HG03439 (cell line): Measurements from ENCODE around the gene GJC1.
"Not testable (repeated sequence)": the region's sequence is repeated elsewhere in the genome, so short reads cannot be mapped to it uniquely, and the experiment has no call there.

Experiments used
- ATAC-seq: cut with Tn5 transposase; IDR thresholded peaks from one replicate; pipeline ENCODE4 v1.9.1; 2021; ENCODE audit warnings: mild to moderate bottlenecking, moderate library complexity; ENCODE audit not compliant: unreplicated experiment

GJC1 gene

DNA sequence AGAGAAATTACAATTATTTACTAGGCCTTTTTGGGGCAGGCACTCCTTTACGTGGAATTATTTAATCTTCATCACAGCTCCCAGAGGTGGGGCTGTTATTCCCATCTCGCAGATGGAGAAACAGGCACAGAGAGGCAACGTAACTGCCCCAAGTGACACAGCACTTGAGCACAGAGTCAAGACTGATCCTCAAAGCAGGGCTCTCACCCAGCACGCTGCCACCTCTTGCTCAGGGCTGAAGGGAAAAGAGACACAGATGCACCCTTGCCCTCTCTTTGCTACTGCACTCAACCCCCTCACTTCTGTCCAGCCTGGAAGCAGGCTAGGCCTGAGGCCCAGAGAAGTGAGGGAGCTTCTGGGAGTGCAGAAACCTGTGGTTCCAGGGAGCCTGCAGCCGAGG is 66.9 kb downstream of the GJC1 start:
- ATAC-seq: no peak

DNA sequence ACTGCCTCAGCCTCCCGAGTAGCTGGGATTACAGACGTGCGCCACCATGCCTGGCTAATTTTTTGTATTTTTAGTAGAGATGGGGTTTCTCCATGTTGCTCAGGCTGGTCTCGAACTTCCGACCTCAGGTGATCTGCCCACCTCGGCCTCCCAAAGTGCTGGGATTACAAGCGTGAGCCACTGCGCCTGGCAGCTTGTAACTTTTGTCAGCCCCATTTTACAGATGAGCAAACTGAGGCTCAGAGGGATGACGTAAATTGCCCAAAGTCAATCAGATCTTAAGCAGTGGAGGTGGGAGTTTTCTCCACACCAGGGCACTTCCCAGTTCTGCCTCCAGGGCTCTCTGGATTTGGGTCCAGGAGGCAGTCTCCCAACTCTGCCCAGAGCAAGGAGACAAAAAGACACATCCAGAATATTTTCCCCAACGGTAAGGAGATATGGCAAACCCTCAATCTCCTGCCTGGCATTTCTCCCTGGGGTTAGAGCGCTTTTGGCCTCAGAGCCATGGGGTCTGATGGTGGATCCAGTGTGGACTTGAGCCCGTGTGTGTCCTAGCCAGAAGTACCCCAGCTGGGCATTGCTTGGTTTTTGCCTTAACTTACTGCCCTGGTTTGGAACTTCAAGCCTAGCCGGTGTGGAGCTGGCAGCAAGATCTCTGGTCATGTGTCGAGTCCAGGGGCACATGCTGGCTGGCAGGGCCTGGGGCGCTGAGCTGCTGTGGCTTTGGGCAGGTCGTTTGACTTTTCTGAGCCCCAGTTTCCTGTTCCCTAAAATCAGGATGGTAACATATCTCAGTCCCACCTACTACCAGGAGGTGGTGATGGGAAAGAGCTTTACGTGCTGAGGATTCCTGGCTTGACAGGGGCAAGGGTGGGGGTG is 67.9 kb downstream of the GJC1 start:
- ATAC-seq: no peak

DNA sequence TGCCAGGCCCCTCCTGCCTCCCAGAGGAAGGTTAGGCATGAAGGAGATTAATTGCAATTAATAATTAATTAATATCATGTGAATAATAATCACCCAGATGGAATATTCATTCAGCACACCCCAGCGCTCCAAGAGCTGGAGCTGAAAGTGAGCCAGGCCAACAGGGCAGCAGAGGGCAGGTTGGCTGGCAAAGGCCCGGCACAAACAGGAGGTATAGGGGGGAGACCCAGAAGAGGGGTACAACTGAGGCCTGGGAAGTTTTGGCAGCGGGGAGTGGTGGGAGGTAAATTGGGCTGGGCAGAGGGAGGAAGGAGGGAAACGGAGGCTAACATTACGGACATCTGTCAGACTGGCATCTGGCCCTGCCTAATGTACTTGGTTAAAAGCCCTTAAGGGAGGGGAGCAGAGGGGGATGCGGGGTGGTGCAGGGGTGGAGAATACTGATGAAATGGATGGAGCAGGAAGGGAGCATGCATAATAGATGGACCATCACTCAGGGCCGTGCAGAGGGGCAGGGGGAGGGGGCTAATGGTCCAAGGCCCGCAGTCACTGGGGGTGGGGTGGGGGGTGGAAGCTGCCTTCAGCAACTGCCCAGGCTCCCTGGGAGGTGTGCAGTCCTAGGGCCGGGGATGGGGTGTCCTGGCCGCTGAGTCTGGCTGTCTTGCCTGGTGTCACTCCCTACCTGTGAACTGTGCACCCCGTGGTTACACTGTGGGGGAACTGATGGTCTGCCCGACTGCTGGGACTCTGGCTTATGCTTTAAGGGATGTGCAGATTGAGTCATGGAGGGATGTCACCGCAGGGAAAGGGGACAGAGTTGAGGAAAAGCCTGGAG is 69.4 kb downstream of the GJC1 start:
- no peak for ATAC-seq

DNA sequence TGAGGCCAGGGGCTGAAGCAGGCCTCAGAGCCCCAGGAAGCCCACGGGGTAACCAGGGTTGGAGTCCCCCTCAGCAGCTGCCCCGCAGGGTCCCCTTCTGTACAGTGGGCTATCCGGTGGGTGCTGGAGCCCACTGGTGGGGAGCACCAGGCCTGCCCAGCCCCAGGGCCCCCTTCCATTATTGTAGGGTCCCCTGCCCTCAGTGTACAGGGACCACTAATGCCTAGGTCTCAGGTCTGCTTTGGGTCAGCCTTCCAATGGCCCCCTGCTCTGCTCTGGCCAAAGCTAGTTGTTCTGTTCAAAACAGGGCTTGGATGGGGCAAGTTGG is 70.2 kb downstream of the GJC1 start:
- no peak for ATAC-seq

DNA sequence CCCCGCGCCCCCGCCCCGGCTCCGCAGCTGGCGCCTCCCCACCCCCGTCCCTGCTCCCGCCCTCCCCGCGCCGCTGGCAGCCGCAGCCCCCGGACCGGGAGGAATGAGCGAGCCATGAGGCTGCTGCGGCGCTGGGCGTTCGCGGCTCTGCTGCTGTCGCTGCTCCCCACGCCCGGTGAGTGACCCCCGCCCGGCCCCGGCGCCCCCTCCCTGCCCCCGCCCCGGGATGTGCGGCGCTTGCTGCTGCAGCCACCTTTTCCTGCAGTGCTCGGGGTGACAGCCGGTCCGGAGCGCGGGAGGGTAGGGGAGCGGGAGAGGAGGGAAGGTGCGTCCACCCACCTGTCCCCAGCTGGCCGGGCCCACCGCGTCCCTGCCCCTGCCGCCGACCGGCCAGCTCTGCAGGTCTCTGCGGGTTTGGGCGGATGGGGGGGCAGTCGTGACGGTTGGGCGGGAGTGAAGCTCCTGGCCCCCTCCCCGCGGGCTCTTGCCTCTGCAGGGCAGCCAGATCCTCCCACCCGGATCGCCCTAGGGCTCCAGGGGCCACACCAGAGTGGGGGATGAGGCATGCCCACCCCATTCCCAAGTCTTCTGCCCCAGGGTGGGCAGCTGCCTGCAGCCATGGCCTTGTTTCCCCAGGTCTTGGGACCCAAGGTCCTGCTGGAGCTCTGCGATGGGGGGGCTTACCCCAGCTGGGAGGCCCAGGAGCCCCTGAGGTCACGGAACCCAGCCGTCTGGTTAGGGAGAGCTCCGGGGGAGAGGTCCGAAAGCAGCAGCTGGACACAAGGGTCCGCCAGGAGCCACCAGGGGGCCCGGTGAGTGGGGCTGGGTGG is 70.8 kb downstream of the GJC1 start:
- ATAC-seq: no peak

DNA sequence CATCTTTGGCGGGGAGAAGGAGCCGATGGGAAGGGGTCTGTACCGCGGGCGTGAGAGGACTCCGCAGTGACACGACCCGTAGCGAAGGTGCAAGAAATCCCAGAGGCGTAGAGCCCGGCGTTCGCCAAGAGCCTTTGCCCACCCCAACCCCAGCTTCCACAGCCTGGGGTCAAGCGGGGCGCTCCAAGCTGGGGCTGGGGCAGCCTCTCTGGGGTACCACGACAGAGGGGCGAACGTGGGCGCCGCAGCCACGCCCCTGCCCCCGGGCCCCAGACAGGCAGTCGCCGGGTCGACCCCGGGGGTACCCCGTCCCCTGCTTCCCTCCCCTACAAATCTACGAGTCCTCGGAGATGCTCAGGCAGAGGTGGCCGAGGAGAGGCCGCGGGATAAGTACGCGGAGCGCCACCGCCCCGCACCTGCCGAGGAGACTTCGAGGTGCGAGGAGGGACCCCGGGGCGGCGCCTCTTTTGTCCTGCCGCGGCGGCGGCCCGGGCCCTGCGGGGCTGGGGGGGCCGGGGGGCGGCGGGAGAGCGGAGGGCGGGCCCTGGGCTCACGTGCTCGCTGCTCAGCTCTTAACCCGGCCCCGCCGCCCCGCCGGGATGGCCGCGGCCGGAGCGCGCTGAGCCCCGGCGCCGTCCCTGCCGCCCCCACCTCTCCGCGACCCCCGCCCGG is 71.5 kb downstream of the GJC1 start, which contains the start of gene ADAM11:
TSS of gene ADAM11 (plus strand) at position 575 of the 672 bp plus-strand sequence. CDS start 212 bp downstream, outside the sequence.
- ATAC-seq: no peak

DNA sequence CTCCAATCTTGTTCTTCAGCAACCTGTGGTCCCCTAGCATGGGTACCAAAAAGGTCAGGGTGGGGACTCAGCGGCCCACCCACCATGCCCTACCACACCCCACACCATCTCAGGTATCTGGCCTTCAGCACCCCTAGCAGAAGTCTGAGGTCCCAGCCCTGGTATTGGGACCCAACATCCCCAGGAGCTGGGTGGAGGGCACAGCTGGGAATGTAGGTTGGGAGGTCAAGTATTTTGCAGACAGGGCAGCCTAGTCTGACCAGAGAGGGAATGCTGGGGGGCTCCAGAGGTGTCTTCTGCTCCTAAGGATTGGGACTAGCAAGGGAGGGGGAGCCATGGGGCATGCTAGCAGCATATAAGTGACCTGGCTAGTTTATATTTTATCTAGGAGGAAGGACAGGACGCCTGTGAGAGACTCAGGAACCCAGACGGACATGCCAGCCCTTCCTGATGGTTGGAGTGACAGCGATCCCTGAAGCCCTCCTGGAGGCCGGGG is 72.1 kb downstream of the GJC1 start:
- ATAC-seq: no peak

DNA sequence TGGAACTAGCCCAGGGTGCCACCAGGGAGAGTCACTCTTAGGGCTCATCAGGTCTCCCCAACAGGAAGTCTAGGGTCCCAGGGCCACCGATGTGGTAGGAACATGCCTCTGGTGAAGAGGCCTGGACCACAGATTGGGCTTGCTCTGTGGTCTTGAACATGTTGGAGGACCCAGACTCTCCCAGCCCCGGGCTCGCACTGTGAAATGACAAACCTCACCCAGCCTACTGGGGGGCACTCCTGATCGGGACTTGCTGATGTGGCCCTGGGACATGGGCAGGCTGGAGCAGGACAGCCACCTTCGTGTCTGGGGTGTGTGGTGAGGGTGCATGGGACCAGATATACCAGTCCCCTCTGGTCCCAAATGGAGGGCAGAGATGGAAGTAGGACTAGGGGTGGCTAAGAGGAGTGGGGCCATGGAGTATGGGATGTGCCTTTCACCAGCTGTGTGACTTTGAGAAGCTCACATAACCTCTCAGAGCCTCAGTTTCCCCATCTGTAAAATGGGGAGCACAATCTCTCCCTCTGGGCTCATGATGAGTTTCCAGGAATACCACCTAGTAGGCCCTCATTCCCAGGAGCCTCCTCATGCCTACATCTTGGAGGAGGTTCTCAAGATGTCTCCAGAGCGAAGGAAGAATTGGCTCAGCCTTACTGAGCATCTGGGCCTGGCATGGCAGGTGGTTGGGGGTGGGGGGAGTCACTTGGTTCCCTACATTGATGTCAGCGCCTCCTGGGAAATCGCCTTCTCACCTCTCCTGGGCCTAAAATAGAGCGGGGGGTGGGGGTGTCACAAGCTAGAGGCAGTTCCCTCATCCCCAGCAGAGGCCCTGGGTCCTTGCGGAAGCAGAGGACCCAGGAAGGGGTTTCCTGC is 72.8 kb downstream of the GJC1 start:
- ATAC-seq: no peak

DNA sequence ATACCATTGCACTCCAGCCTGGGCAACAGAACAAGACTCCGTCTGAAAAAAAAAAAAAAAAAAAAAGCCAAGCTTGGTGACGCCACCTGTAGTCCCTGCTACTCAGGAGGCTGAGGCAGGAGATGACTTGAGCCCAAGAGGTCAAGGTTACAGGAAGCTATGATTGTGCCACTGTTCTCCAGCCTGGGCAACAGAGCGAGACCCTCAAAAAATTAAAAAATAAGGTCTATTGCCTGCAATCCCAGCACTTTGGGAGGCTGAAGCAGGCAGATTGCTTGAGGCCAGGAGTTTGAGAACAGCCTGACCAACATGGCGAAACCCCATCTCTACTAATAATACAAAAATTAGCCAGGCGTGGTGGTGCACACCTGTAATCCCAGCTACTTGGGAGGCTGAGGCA is 74.9 kb downstream of the GJC1 start:
- ATAC-seq: not testable (repeated sequence)

DNA sequence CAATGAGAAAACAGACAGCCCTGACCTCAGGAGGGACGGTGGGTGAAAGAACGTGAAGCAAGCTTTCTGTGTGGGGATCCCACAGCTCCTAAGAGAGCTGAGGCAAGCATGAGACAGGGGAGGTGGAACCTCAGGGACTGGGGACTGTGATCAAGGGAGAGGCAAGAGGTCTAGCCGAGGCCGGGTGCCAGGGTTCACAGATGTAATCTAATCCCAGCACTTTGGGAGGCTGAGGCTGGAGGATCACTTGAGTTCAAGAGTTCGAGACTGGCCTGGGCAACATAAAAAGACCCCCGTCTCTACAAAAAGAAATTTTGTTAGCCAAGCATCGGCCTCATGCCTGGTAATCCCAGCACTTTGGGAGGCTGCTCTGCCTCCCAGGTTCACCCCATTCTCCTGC is 75.8 kb downstream of the GJC1 start:
- ATAC-seq: no peak

DNA sequence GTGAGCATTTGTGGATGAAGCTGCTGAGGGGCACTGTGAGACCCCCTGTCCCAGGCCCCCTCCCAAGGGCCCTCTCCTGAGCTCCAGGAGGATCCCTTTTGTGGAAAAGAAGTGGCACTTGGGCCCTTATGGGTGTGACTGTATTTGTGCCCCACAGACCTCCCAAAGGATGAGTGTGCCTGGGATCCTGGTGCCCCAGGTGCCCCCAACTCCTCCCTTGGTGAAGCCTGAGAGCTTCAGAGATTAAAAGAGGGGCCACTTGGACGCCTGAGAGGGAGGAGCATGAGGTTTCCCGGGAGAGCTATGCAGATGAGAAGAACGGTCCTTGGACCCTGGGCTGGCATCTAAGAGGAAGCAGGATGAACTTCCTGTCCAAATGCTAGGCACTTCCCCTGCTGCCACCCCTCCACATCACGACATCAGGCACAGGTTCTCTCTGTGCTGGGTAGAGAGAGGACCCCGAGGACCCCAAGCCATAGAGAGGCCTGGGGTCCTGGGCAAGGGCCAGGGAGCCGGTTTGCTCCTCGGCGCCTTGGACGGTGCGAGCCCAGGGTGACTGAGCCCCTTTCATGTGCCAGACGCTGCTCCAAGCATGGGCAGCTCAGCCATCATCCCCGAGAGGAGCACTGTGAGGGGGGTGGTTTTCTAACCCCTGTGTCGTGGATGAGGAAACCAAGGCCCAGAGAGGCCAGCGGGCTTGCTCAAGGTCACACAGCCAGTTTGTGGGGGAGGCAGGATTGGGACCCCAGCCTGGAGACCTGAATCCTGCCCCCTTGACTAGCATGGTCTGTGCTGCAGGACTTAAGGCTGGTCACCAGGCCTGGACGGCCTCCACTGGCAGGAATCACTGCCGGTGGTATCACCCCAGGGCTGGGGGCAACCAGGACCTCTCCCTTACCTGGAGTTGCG is 76.9 kb downstream of the GJC1 start:
- no peak for ATAC-seq

DNA sequence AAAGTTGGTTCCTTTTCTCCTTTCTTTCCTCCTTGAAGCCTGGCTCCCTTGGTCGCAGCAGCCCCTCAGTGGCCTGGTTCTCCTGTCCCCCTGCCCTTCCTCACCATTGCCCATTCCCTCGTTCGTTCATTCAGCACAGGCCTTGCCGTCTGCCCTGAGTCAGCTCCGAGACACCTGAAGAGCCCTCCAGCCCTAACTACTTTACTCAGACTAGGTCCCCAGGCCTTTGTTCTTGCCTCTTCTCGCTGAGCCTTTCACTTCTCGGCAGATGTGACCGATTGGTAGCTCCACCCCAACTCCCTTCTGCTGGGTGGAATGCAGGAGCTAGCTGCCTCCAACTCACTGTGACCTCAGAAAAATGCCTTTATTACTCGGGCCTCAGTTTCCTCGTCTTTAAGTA is 78.3 kb downstream of the GJC1 start:
- ATAC-seq: no peak

DNA sequence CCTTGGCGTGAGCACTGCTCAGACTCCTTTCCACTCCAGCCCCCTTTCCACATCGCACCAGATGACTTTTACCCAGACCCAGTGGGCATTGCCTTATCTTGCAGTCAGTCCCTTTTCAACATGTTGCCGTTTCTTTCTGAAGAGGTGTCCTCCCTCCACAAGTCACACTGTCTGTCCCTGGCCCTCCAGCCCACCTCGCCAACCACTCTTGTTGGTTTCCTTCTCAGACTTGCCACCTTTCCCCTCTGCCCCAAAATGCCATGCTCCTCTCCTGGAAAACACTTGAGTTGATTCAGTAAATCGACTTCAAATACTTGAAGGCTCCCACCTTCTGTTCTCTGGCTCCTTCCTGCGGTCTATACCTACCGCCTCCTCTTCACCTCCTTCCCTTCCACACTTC is 78.8 kb downstream of the GJC1 start:
- ATAC-seq: no peak

DNA sequence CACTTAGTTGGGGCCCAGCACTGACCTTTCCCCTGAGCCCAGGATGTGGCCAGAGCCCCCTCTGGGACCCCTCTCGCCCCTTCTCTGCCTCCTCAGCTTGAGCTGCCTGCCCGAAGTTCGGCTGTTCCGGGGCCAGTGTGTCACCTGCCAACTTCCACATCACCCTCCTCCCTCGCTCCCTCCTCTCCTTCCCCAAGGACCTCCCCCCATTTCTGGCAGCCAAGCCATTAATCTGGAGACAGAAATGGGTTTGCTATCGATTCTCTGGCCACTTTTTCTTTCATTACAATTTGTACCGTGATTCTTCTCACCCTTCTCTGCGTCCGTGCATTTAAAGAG is 80.1 kb downstream of the GJC1 start:
- ATAC-seq: no peak

DNA sequence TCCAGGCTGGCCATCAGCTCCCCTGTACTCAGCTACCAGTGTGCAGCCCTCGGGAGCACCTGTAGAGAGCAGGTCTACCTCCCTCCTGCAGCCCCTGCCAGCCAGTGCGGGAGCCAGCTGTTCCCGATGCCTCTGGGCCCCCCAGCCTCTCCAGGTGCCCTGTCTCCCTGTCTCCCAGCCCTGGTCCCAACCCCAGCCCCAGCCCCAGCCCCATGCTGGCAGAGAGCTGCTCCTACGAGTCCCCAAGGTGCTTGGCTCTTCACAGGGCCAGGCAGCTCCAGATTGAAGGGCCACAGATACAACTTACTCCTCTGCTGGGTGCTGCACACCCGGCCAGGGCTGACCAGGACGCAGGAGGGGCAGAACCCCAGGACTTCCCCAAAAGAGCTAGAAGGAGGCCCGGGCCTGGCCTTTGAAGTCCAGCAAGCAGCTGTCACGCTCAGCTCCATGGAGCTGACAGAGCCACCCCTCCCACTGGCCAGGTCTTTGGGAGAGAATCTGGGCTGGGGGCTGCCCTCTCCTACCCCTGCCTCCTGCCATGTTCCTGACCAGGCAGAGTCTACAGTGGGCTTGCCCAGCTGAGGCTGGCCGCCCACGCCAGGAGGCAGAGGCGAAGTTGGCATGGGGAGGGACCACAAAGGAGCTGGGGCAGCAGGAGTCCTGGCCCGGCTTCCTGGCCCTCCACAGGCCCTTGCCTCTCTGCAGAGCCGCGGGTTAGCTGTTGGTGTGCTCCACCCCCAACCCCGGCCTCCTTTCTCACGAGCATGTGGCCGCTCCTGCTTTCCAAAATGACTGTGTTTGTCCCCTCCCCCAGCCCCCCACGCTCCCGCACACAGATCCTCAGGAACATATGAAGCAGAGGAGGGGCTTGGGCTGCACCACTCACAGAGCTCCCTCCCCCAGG is 80.8 kb downstream of the GJC1 start:
- ATAC-seq: no peak
